Dermis microvascular lymphatic vessel endothelial cell (primary cell): ENCODE measurements around the gene SPOUT1. TPM values are rescaled to one million over a fixed set of nuclear protein-coding genes. Genes with fewer than 3 reads are reported as not detected.

Experiments
- DNase-seq, 2 donors: peaks; one replicate each; pipeline versions ENCODE4 v3.0.0 to v3.0.0-alpha.2; 2010; ENCODE audit warnings: low read depth in 2 of 2
- total RNA-seq: library from RNA; depleted of rRNA; stranded (reverse); fragments of >200 nt; gene quantifications from 2 replicates; pipeline ENCODE4 v1.2.1, GENCODE V29; 2014

SPOUT1 gene
- total RNA-seq, 1 donor from 2014 or later = 10.3 TPM

DNA sequence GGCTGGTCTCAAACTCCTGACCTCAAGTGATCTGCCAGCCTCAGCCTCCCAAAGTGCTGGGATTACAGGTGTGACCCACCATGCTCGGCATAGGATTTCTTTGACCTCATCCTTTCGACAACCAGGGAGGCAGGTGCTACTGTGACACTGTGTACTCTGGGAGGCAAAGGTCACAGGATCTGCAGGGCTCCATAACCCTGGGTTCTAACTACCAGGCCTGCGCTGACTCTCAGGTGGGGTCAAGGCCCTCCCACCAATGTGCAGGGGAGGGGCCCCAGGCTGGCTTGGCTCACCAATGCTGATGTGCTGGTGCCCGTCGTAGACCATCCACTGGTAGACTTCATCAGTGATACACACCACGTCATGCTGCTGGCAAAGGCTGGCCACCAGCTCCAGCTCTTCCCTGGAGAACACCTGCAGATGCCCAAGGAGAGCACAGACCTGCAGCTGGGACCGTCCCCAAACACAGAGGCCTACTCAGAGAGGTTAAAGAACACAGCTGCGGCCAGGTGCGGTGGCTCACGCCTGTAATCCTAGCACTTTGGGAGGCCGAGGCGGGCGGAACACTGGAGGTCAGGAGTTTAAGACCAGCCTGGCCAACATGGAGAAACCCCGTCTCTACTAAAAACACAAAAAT lies 7.0 kb upstream of the SPOUT1 start:
- DNase-seq = no peak

DNA sequence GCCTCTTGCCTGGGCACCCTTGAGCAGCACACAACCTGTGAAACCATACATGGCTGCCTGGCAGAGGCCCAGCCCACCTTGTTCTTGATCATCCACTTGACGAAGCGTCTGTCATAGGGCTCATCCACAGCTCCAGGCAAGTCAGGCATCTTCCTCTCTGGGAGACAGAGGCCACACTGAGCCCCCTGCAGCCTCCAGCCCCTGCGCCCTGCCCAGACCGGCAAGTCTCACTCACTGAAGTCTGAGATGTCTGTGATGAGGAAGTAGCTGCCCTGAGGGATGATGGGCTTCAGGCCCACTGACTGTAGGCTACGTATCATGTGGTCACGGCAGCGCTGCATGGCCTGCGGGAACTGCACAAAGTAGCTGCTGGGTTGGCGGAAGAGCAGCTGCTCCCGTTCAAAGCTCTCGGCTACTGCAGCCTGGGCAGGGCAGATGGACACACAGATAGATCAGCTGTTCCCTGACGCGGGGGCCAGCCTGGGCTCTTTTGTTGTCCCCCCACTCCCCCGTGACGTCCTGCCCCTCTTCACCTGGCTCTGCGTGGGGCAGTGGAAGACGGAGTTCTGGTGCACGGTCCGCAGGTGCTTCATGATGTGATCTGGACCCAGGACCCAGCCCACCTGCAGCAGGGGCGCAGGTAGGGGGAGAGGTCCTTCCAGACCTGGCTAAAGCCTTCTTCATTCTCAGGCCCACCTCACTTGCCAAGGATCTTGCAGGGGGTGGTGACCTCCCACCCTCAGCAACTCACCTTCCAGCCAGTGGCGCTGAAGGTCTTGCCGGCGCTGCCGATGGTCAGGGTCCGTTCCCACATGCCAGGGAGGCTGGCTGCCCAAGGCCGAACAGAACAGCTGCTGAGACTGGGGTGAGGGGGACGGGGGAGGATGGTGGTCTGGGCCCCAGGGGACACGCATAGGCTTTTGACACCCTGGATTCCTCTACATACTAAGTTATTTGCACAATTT lies 5.9 kb upstream of the SPOUT1 start:
- no peak for DNase-seq

DNA sequence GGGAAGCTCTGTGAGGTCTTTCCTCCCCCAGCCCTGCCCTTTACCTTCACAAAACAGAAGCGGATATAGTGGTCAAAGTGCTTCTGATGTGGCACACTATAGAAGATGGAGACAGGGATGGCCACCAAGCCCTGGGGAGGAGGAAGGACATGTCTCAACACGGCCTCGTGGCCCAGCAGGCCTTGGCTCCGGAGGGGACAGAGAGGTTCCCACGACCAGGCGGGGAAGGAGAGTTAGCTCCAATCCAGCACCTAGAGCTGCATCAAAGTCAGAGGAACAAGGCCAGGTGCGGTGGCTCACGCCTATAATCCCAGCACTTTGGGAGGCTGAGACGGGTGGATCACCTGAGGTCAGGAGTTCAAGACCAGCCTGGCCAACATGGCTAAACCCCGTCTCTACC lies 4.1 kb upstream of the SPOUT1 start:
- DNase-seq = no peak

DNA sequence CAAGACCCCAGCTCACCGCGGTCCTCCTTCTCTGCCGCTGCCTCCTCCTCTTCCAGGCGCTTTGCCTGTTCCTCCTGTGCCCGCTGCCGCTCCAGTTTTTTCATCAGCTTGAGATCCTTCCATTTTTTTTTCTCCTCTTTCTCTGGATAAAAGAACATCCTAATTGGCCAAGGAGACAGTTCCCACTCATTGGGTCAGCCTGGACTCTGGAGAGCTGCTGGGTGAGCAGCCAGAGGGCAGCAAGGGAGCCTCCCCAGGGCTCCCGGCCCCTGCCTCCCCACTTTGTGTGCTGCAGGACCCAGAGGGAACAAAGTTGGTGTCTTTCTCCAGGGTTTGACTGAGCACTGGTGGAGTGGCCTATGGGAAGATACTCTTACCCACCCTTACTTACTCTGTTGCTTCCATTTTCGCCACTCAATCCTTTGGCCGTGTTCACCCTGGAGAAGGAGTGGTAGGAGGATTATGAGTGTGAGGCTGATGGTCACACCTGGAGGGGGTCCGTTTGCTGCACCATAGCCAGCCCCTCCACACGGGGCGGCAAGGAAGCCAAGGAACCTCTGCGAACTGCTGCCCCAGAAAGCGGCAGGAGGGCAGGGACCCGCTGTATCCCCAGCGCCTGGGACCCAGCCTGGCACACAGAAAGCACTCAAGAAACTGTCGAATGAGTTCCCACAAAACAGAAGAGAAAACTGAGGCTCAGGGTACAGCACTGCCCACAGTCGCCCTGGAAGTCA lies 708 bp downstream of the SPOUT1 start:
- no peak for DNase-seq

DNA sequence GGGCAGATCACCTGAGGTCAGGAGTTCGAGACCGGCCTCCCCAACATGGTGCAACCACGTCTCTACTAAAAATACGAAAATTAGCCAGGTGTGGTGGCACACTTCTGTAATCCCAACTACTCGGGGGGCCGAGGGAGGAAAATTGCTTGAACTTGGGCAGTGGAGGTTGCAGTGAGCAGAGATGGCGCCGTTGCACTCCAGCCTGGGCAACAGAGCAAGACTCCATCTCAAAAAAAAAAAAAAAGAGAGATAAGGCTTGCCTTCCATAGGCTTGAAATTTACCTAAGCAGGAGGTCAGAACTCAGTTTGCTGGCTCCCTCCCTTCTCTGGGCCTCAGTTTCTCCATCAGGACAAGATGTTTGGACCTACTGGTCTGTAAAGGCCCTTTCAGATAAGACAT lies 1.3 kb downstream of the SPOUT1 start:
- no peak for DNase-seq

DNA sequence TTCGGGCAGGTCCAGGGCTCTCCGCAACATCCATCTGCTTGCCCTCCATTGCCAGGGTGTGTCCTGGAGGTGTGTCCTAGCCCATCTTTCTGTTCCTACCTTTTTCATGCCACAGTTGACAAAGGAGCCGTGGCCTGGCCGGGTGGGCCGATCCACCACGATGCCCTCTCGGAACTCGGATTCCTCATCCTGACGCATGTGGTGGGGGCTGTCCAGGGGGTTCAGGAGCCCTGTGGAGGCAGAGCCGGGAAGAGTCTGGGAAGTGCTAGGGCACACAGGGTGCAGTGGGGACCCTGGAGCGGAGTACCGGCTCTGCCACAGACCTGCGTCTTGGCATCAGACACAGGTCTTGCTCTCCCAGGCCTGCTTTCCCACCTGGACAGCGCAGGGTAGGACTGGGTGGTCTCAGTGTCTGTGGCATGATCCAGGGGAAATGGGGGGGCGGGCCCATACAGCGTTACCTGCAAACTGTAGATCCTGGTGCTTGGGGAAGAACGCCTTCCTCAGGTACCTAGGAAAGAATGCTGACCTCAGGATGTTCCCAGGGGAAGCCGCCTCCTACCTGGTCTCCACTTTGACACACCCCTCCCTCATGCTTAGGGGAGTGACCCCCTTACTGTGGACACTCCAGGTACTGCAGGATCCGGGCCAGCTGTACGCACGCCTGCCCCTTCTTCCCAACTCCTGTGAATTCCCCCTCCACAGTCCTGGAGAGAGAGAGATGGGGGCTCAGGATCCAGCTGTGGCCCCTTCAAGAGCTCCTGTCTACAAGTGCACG lies 3.5 kb downstream of the SPOUT1 start:
- no peak for DNase-seq

DNA sequence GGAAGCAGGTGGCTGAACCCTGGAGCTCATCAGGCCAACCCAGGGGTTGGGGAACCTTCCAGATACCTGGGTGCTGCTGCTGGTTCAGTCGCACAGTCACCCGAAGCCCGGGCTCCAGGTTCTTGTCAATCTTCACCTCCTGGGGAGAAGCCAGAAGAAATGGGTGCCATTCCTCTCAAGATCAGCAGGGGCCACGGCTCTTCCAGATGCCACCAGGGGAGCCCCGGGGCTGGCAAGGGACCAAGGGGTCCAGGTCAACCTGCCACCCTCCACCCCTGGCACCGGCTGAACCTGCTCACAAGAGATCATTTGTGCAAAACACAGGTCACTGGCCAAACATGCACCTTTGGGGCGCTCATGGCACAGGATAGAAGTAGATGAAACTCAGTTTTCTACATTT lies 4.7 kb downstream of the SPOUT1 start:
- no peak for DNase-seq

DNA sequence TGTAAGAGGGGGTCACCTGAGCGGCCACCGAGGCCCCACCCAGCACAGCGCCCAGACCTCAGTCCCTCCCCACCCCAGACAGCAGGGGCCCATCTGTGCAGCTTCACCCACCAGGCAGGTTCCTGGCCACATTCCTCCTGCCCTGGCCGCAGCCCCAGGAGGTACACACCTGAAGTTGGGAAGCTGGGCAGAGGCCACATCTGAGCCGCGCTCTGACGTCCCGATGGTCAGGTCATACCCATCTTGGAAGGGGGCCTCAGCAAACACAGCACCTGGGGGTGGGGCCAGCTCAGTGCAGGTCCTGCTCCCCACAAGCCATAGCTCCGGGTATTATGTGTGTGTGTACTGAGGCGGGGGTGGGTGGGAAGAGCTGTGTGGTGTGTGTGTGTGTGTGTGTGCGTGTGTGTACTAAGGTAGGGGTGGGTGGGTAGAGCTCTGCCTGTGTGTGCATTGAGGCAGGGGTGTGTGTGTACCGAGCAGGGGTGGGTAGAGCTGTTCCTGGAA lies 5.6 kb downstream of the SPOUT1 start:
- no peak for DNase-seq

DNA sequence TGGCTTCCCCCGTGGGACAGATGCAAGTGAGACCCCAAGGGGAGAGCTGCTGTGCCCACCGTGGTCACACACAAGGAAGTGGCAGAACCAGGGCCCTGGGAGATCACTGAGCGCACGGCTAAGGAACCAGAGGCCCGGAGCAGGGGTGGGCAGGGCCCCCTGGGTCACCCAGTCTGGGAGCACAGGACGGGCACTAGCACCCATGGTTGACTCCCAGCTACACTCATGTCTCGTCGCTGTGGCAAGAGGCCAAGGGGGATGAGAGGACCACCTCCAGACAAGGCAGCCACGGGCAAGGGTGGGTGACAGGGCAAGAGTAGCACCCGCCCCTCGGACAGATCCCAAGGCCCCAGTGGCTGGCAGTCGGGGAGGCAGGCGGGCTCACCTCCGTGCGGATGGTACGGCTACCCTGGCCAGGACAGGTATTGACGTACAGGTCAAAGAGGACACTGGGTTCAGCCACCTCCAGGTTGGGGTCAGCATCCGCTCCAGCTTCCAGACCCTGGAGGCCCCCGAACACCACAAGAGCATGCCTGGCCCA lies 6.2 kb downstream of the SPOUT1 start:
- no peak for DNase-seq

DNA sequence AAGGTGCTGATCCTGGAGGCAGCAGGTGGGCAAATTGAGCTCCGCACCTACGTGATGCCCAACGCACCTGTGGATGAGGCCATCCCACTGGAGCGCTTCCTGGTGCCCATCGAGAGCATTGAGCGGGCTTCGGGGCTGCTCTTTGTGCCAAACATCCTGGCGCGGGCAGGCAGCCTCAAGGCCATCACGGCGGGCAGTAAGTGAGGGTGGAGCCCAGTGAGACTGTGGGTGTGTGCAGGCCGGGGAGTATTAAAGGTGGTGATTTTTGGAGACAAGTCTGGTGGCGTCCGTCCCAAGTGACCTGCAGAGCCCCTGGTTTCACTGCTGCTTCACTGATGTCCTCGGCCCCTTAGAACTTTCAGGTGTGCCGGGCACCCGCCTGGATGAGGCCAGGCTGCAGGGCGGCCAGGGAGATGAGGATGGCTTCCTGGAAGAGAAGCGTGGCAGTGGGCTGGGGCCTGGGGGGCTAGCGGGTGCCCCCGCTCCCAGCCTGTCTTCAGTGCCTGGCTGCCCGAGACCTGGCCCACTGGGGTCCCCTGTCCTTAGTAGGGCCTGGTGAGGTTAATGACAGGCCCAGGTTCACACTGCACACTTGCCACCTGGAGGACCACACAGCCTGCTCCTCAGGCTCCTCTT lies 7.1 kb downstream of the SPOUT1 start:
- DNase-seq = no peak

DNA sequence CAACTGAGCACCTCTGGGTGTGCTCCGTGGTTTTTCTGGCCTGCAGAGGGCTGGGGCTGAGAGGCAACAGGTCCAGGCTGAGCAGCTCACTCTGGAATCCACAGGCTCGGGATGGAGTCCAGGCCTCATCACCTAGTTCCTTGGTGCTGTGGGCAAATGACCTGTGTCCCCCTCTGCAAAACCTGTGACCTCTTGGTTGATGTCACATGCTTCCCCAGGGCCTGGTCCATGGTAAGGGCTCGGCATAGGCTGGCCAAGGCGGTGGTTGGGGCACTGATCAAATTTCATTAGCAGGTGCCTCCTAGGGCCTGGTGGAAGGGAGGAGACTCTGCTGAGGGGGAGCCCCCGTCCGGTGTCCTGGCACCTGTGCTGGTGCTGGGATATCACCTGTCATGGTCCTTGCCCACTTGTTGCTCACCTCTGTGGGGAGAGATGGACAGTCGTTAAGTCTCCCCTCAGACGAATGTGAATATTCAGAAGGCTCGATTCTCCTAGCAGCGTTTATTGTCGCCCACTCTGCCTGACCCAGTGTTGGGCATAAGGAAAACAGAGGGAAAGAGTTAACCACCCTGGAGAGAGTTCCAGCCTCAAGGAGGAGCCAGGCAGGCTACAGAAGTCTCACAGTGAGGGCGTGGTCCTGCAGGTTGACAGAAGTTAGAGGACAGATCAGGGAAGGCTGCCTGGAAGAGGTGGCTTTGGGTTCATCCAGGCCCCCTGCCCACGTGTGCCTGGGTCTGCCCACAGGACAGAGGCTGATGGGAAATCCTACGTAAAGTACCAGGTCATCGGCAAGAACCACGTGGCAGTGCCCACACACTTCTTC lies 7.8 kb downstream of the SPOUT1 start:
- no peak for DNase-seq

DNA sequence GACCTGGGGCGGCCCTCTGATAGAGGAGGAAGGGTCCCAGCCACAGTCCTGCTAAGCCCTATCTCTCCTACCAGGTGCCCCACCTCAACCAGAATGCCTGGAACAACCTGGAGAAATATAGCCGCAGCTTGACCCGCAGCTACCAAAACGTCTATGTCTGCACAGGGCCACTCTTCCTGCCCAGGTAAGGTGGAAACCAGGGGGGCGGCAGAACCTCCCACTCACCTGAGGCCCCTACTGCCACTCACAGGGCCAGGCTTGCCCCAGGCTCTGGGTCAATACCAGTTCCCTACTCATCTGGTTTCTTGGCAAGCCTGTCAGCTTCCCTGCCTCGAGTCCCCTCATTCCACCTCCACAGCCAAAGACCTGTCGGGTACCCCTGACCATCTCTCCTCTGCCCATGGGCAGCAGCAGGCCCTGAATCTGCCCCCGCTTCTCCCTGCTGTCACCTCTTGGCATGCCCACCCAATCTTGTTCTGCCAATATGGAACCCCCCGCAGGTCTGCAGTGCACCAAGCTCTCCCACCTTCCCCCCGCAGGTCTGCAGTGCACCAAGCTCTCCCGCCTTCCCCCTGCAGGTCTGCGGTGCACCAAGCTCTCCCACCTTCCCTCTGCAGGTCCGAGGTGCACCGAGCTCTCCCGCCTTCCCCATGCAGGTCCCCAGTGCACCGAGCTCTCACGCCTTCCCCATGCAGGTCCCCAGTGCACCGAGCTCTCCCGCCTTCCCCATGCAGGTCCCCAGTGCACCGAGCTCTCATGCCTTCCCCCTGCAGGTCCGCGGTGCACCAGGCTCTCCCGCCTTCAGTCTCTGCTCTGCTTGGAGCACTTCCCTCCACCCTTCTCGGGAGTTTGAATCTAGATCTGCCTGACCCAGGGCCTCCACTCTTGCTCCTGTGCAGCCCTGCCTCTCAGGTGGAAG lies 8.7 kb downstream of the SPOUT1 start:
- DNase-seq = no peak

DNA sequence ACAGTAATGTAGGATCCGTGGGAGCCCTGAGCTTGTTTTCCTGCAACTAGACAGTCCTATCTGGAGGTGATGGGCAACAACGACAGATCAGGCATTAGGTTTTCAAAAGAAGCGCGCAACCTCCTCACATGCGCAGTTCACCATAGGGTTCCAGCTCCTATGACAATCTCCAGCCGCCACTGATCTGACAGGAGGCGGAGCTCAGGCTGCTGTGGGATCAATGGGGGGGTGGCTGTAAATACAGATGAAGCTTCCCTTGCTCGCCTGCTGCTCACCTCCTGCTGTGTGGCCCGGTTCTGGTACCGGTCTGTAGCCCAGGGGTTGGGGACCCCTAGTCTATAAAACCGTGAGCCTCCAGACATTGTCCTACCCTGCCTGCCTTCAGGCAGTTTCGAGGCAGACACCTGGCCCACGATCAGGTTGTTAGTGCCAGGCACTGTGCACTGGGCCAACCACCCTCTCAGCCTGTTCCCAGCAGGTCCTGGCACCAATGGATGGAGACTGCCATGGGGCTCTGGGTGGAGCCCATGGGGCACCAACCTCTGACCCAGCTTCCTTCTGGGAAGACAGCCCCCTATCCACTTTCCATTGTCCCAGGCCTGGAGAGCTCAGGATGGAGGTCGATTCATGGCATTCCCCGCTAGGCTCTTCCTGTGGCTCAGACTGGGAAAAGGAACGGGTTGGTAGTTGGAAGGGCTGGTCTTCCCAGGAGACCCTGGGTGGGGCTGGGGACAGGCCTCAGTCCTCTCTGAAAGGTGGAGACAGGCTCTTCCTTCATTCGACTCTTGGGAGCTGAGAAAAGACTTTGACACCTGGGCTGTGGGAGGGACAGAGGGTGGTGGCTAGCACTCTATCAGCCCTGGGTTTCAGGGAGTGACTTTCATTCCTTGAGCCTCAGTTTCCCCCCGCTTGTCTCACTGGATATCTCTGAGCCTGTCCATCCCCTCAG lies 9.6 kb downstream of the SPOUT1 start:
- no peak for DNase-seq

DNA sequence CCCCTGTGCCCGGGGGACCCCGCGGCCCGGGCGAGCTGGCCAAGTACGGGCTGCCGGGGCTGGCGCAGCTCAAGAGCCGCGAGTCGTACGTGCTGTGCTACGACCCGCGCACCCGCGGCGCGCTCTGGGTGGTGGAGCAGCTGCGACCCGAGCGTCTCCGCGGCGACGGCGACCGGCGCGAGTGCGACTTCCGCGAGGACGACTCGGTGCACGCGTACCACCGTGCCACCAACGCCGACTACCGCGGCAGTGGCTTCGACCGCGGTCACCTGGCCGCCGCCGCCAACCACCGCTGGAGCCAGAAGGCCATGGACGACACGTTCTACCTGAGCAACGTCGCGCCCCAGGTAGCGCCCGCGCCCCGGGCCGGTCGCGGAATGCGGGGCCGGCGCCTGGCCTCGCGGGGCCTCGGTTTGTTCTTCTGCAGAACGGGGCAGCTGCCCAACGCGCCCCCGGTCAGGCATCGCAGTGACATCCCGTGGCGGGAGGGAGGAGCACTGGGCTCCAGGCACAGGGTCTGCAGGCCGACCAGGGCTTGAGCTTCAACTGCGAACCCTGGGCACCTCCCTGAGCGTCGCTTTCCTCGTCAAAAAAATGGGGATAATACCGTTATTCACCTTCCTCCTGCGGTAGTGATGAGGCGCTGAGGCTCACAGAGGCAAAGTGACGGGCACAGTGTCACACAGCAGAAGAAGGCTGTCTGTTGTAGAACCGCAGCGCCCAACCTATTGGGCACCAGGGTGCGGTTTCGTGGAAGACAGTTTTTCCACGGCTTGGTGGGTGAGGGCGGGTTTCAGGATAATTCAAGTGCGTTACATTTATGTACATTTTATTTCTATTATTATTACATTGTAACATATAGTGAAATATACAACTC lies 10.5 kb downstream of the SPOUT1 start:
- DNase-seq = peak in 1 of 2 donors; percentile 38

DNA sequence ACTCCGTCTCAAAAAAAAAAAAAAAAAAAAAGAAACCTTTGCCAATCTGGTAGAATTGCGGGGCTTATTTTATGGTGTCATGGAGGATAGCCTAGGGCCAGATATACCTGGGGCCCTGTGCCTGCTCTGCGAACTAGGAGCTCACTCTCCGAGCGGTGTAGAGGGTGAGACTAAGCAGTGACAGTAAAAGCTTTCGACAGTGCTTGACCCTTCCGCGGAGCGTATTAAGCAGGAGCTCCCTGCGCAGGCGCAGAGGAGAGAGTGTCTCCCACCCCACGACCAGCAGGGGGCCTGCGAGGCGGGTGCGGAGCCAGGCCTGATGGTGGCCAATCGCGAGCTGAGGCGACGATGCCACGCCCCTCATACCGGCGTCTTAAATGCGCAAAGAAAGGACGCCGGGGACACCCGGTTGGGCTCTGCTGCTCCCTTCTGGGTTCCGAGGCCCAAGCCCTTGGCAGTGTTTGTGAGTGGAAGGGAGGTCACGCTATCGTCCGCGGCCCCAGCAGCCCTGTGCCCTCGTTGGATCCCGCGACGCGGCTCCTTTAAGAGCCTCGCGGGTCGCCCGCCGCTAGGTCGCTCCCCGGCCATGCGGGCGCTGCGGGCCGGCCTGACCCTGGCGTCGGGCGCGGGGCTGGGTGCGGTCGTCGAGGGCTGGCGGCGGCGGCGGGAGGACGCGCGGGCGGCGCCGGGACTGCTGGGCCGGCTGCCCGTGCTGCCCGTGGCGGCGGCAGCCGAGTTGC lies 11.3 kb downstream of the SPOUT1 start, which contains the start of gene ENDOG:
ENDOG (plus strand) TSS at position 402 of the 740 bp plus-strand sequence; CDS start at position 587, 185 bp downstream.
- DNase-seq = peak; percentile 88 to 97
